GM12801 (cell line): ENCODE data around the gene B4GALNT3.

Source experiments
- TF ChIP-seq, protein P1 (sequence below): IDR thresholded peaks from one replicate; pipeline ENCODE4 v1.5.1; 2011; ENCODE audit warnings: control low read depth; ENCODE audit not compliant: insufficient read length; ENCODE audit errors: extremely low read depth

B4GALNT3 gene

DNA sequence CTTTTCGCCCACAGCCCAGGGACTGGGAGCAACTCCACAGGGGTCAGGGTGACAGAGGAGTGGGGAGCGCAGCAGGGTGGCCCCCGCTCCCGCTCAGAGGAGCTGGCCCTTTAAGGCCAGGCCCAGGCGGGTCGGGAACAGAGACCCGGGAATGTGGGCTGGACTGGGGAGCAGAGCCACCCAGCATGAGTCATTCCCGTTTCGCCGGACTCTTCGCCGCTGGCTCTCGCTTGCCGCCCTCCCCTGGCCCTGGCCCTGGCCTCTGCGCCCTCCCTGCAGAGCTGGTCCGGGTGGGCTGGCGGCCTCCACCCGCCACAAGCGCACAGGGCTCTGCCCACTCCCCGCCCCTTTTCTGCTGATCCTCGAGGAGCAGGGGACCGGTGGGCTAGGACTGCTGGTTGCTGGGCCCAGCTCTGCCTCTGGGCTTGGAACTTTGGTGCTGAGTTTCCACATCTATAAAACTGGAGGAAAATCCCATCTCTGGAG, 110.7 kb downstream of the B4GALNT3 start:
- TF ChIP-seq, protein P1, sequence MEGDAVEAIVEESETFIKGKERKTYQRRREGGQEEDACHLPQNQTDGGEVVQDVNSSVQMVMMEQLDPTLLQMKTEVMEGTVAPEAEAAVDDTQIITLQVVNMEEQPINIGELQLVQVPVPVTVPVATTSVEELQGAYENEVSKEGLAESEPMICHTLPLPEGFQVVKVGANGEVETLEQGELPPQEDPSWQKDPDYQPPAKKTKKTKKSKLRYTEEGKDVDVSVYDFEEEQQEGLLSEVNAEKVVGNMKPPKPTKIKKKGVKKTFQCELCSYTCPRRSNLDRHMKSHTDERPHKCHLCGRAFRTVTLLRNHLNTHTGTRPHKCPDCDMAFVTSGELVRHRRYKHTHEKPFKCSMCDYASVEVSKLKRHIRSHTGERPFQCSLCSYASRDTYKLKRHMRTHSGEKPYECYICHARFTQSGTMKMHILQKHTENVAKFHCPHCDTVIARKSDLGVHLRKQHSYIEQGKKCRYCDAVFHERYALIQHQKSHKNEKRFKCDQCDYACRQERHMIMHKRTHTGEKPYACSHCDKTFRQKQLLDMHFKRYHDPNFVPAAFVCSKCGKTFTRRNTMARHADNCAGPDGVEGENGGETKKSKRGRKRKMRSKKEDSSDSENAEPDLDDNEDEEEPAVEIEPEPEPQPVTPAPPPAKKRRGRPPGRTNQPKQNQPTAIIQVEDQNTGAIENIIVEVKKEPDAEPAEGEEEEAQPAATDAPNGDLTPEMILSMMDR = no peak

DNA sequence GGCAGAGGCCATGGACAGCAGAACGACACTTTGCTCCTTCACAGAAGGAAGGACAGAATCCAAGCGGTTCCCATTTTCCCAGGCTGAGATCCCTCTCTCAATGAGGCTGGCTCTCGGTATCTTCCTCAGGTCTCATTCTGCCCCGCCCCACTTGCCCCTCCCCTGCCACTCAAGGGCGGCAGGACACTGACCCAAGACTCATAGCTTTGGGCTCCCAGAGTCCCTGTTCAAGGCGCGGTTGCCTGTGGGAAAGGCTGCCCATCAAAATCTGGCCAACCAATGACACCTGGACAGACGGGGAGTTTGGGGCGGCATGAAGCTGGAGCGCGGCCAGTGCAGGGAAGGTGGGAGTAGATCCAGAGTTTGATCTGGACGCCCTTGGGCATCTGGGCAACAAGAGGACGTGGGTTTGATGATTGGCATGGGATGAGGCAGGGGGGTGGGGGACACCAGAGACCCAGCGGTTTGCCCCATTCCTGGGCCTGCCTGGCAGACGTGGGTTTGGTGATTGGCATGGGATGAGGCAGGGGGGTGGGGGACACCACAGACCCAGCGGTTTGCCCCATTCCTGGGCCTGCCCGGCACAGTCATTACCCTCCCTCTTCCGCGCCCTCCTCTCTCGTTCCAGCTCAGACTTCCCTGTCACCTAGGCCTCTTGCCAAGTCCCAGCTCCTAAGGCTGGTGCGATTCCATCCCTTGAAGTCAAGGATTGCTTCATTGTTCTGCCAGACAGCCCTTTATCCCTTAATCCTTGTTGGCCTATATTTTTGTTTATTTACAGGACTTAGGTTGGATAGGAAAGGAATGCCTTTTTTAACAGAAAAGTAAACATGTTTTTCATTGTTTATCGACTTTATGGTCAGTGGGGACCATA, 111.4 kb downstream of the B4GALNT3 start:
- TF ChIP-seq, protein P1 = no peak

DNA sequence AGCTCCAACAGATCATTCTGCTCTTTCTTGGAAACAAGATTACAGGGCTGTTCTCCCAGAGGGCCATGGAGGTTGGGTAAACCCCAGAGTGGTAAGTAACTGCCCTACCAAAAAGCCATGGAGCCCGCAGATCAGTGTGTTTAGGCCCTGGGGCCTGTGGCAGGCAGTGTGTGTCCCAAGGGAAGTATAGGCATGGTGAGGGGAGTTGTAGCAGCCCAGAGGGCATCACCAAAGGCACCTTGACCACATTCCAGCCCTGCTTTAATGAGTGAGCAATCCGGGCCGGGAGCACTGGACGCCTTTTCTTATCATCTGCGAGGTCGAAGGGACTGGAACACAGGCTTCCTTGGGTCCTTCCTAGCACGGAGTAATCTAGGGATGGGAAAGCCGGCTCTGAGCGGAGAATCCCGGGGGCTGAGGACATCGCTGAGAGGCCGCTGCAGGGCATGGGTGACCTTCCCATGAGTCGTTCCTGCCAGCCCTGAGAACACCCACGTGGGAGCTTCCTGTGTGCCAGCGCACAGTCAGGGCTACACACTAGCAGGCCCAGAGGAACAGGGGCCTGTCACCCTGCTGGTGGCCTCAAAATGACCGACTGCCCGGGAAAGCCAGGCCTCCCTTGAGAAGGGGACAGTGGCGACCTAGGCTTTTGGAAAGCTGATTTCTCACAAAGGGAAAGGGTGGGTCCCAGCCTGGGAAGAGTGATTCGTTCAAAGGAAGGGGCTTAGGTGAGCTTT, 112.2 kb downstream of the B4GALNT3 start:
- TF ChIP-seq, protein P1 = no peak

DNA sequence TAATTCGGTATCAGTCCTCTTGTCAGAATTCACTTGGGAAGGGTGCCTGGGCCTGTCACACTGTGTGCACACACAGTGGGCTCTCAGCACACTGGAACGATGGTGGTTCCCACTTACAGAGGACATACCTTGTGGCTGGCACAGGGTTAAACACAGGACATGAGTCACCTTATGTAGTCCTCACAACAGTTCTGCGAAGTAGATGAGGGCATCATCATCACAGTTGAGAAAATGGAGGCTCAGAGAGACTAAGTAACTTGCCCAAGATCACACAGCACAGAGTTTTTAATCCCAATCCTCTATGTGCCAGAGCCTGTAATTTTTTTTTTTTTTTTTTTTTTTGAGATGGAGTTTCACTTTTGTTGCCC, 112.8 kb downstream of the B4GALNT3 start:
- TF ChIP-seq, protein P1 = no peak

DNA sequence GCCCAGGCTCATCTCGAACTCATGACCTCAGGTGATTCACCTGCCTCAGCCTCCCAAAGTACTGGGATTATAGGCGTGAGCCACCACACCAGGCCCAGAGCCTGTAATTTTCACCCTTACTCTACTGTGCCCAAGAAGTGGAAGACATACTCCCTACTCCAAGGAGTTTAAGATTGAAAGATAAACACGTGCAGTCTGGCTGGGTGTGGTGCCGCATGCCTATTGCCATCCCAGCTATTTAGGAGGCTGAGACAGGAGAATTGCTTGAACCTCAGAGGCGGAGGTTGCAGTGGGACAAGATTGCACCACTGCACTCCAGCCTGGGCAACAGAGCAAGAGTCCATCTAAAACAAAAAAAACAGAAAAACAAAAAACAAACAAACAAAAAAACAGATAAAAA, 113.5 kb downstream of the B4GALNT3 start:
- TF ChIP-seq, protein P1 = no peak

DNA sequence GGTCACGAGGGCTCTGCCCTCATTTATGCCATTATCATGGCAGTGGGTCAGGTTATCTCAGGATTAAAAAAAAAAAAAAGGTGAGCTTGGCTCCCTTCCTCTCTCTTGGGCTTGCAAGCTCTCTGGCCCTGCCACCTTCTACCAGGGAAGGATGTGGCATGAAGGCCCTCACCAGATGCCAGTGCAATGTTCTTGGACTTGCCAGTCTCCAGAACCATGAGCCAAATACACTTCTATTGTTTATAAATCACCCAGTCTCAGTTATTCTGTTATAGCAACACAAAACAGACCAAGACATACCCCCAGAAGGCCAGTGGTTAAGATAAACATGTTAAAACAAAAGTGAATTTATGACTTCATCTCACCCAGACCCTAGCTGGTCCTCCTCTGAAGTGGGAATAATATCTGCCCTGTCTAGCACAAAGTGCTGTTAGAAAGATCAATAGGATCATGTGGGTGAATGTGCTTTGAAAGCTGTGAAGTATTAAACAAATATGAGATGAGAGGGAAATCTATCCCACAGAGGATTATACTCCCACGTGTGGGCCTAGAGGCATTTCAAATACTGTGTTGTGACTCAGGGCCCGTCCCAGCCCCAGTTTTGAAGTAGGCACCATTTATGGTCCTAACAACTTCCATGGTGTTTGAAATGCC, 114.9 kb downstream of the B4GALNT3 start:
- TF ChIP-seq, protein P1 = no peak

DNA sequence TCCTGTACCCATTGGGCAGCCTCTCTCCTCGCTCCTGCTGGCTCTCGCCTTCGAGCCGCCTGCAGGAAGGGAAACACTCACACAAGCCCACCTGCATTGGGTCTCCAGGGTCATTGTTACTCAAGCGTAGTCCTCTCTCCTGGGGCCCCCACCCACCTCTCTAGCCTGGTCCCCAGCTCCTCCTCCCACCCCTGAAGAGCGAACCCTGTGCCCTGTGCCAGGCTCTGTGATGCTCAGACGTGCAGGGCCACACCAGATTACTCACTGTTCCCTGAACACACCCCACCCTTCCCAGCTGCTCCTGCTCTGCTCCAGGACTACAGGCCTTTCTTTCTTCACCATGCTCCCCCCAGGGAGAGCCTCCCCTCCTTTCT, 115.4 kb downstream of the B4GALNT3 start:
- TF ChIP-seq, protein P1 = no peak
